ENCODE data around the gene ACTG1. TPM values are rescaled to one million over a fixed set of nuclear protein-coding genes. Genes with fewer than 3 reads are reported as not detected.

Gene ACTG1
- total and polyA plus RNA-seq, 2 of the 13 experiments (the other 11 are each of a cell fraction or from before 2014, with no cell fraction given) = 973 to 1,138 TPM

DNA sequence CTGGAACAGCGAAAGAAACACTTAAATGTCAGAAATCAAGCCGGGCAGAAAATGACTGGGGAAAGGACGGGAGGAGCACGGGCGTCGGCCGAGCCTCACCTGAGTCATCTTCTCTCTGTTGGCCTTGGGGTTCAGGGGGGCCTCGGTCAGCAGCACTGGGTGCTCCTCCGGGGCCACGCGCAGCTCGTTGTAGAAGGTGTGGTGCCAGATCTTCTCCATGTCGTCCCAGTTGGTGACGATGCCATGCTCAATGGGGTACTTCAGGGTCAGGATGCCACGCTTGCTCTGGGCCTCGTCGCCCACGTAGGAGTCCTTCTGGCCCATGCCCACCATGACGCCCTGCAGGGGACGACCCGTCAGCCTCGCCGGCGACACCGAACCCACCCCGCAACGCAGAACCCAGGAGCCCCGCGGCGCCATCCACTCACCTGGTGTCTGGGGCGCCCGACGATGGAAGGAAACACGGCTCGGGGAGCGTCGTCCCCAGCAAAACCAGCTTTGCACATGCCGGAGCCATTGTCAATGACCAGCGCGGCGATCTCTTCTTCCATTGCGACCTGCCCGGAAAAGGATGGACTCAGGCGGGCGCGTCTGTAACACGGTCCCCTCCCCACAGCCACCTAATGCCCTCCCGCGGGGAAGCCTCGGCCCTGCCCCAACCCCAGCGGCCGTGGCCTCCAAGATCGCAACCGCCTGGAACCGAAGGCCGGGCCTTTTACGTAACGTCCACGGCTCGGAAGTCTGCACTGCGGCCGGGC is 616 bp downstream of the ACTG1 start (continued):
- TF ChIP-seq SIN3A (IDR thresholded peaks at IDR 0.05; ENCODE audit: borderline replicate concordance, low read depth, low read length) = peak; percentile 60; the same call in 1 of the 2 replicates
- no peak for TF ChIP-seq MATR3 (CRISPR knock-in tag; IDR thresholded peaks at IDR 0.05)
- TF ChIP-seq, protein P1, sequence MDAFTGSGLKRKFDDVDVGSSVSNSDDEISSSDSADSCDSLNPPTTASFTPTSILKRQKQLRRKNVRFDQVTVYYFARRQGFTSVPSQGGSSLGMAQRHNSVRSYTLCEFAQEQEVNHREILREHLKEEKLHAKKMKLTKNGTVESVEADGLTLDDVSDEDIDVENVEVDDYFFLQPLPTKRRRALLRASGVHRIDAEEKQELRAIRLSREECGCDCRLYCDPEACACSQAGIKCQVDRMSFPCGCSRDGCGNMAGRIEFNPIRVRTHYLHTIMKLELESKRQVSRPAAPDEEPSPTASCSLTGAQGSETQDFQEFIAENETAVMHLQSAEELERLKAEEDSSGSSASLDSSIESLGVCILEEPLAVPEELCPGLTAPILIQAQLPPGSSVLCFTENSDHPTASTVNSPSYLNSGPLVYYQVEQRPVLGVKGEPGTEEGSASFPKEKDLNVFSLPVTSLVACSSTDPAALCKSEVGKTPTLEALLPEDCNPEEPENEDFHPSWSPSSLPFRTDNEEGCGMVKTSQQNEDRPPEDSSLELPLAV (CRISPR knock-in tag; conservative IDR thresholded peaks at IDR 0.05; ENCODE audit: low read depth) = no peak
- no peak for TF ChIP-seq TBX3 (IDR thresholded peaks at IDR 0.05; ENCODE audit: borderline replicate concordance)
- TF ChIP-seq SOX13 (IDR thresholded peaks at IDR 0.05) = no peak
- TF ChIP-seq SOX13 (CRISPR knock-in tag; conservative IDR thresholded peaks at IDR 0.05 in 1 of 2, IDR thresholded peaks at IDR 0.05 in 1 of 2) = no peak
- TF ChIP-seq, protein P2, sequence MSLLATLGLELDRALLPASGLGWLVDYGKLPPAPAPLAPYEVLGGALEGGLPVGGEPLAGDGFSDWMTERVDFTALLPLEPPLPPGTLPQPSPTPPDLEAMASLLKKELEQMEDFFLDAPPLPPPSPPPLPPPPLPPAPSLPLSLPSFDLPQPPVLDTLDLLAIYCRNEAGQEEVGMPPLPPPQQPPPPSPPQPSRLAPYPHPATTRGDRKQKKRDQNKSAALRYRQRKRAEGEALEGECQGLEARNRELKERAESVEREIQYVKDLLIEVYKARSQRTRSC (CRISPR knock-in tag; IDR thresholded peaks at IDR 0.05; ENCODE audit: low read depth) = no peak; the same call in 1 of the 2 replicates
- TF ChIP-seq KLF9 (CRISPR knock-in tag; IDR thresholded peaks at IDR 0.05; ENCODE audit: low read depth) = no peak
- TF ChIP-seq ZNF766 (CRISPR knock-in tag; IDR thresholded peaks at IDR 0.05; ENCODE audit: borderline replicate concordance) = peak; percentile 16; the same call in 1 of the 2 replicates
- 0 out of 2 replicates have a peak, but pooled peaks have one; percentile 5 for TF ChIP-seq GATA4 (IDR thresholded peaks at IDR 0.05; ENCODE audit: borderline replicate concordance, low read depth)
- TF ChIP-seq KDM2A (CRISPR knock-in tag; IDR thresholded peaks at IDR 0.05; ENCODE audit: borderline replicate concordance, low read depth) = no peak
- no peak for TF ChIP-seq ZBTB3 (CRISPR knock-in tag; IDR thresholded peaks at IDR 0.05; ENCODE audit: borderline replicate concordance, low read depth)
- TF ChIP-seq ZNF674 (CRISPR knock-in tag; IDR thresholded peaks at IDR 0.05; ENCODE audit: low read depth) = peak; percentile 68; the same call in 1 of the 2 replicates
- TF ChIP-seq, protein P3, sequence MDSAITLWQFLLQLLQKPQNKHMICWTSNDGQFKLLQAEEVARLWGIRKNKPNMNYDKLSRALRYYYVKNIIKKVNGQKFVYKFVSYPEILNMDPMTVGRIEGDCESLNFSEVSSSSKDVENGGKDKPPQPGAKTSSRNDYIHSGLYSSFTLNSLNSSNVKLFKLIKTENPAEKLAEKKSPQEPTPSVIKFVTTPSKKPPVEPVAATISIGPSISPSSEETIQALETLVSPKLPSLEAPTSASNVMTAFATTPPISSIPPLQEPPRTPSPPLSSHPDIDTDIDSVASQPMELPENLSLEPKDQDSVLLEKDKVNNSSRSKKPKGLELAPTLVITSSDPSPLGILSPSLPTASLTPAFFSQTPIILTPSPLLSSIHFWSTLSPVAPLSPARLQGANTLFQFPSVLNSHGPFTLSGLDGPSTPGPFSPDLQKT (CRISPR knock-in tag; IDR thresholded peaks at IDR 0.05; ENCODE audit: borderline replicate concordance) = no peak
- no peak for TF ChIP-seq ZFP36 (IDR thresholded peaks at IDR 0.05; ENCODE audit: borderline replicate concordance, low read depth, low read length, partially characterized antibody)
- no peak; the same call in 1 of the 2 replicates for TF ChIP-seq HNRNPL (IDR thresholded peaks at IDR 0.05; ENCODE audit: low read depth, low read length)
- TF ChIP-seq CCAR2 (optimal IDR thresholded peaks at IDR 0.05; ENCODE audit: low read depth, low read length) = no peak
- peak; percentile 63 for TF ChIP-seq ASH2L (IDR thresholded peaks at IDR 0.05; ENCODE audit: insufficient read length, low read depth, low read length)
- TF ChIP-seq DNMT3B (CRISPR knock-in tag; conservative IDR thresholded peaks at IDR 0.05) = no peak
- TF ChIP-seq POLR2A (IDR thresholded peaks at IDR 0.05; ENCODE audit: insufficient read depth in 1 of 2, low read depth in 2 of 2, low read length in 2 of 2) = peak in 1 of 2 experiments; percentile 48; a peak in 2 of 4 replicates
- TF ChIP-seq, protein P4, sequence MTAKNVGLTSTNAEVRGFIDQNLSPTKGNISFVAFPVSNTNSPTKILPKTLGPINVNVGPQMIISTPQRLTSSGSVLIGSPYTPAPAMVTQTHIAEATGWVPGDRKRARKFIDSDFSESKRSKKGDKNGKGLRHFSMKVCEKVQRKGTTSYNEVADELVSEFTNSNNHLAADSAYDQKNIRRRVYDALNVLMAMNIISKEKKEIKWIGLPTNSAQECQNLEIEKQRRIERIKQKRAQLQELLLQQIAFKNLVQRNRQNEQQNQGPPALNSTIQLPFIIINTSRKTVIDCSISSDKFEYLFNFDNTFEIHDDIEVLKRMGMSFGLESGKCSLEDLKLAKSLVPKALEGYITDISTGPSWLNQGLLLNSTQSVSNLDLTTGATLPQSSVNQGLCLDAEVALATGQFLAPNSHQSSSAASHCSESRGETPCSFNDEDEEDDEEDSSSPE (CRISPR knock-in tag; IDR thresholded peaks at IDR 0.05) = no peak
- TF ChIP-seq ARID2 (CRISPR knock-in tag; IDR thresholded peaks at IDR 0.05; ENCODE audit: borderline replicate concordance) = peak; percentile 58
- TF ChIP-seq MZF1 (CRISPR knock-in tag; IDR thresholded peaks at IDR 0.05; ENCODE audit: borderline replicate concordance) = no peak
- TF ChIP-seq ZNF776 (CRISPR knock-in tag; IDR thresholded peaks at IDR 0.05) = 0 out of 2 replicates have a peak, but pooled peaks have one; percentile 7
- no peak for TF ChIP-seq GTF2F1 (IDR thresholded peaks at IDR 0.05; ENCODE audit: low read length)
- peak; percentile 0; the same call in 1 of the 2 replicates for TF ChIP-seq THAP11 (CRISPR knock-in tag; IDR thresholded peaks at IDR 0.05)
